Keratinocyte (primary cell): Measurements from ENCODE around the gene NLRP1. TPM values are rescaled to one million over a fixed set of nuclear protein-coding genes. Genes with fewer than 3 reads are reported as not detected.

Source experiments
- DNase-seq: peaks from one replicate; pipeline ENCODE4 v3.0.0-alpha.2; 2011; ENCODE audit warnings: low read depth, missing footprints, low spot score
- FAIRE-seq: peaks from 2 replicates; lab custom pipeline; 2011; peaks lifted over from hg19 to GRCh38; lab: Jason Lieb, UNC
- H2AFZ ChIP-seq: 2 replicates; pipeline ENCODE4 v1.6.0; 2012; ENCODE audit warnings: low read length, control low read depth, inconsistent platforms; ENCODE audit not compliant: control insufficient read depth
- H3K27ac ChIP-seq: 2 replicates; pipeline ENCODE4 v1.5.1; 2011; ENCODE audit warnings: low read length; ENCODE audit not compliant: control insufficient read depth, insufficient read depth
- H3K27me3 ChIP-seq: 3 replicates; pipeline ENCODE4 v1.6.0; 2011; ENCODE audit warnings: low read length; ENCODE audit not compliant: control insufficient read depth, insufficient read depth; ENCODE audit errors: extremely low read depth
- H3K36me3 ChIP-seq, 2 experiments: 2 replicates in 1 of 2; 3 replicates in 1 of 2; pipeline ENCODE4 v1.5.1; 2011; ENCODE audit warnings: low read length in 2 of 2, mild to moderate bottlenecking in 1 of 2; ENCODE audit not compliant: control insufficient read depth in 2 of 2, insufficient read depth in 2 of 2; ENCODE audit errors: extremely low read depth in 1 of 2
- H3K4me1 ChIP-seq: 3 replicates; pipeline ENCODE4 v1.5.1; 2011; ENCODE audit warnings: low read length; ENCODE audit not compliant: control insufficient read depth, insufficient read depth; ENCODE audit errors: extremely low read depth
- H3K4me2 ChIP-seq: 3 replicates; pipeline ENCODE4 v1.6.0; 2011; ENCODE audit warnings: low read depth, low read length; ENCODE audit not compliant: control insufficient read depth, insufficient read depth; ENCODE audit errors: extremely low read depth
- H3K4me3 ChIP-seq, 3 experiments: fragments of 200-600 bp in 1 of 3; sonication (generic) in 1 of 3; 2 replicates in 2 of 3; 3 replicates in 1 of 3; pipeline ENCODE4 v1.5.1; 2011 to 2016; ENCODE audit warnings: low read length in 3 of 3, mild to moderate bottlenecking in 3 of 3, control low read depth in 2 of 3, inconsistent platforms in 1 of 3, low read depth in 1 of 3, mixed read lengths in 1 of 3, mixed run types in 1 of 3, moderate library complexity in 1 of 3; ENCODE audit not compliant: control insufficient read depth in 2 of 3, insufficient read depth in 2 of 3; ENCODE audit errors: extremely low read depth in 1 of 3
- H3K79me2 ChIP-seq: 2 replicates; pipeline ENCODE4 v1.6.0; 2012; ENCODE audit warnings: low read length; ENCODE audit not compliant: control insufficient read depth, insufficient read depth
- H3K9ac ChIP-seq: 3 replicates; pipeline ENCODE4 v1.6.0; 2011; ENCODE audit warnings: low read length; ENCODE audit not compliant: control insufficient read depth, insufficient read depth; ENCODE audit errors: extremely low read depth
- H3K9me1 ChIP-seq: 3 replicates; pipeline ENCODE4 v1.6.0; 2011; ENCODE audit warnings: low read length; ENCODE audit not compliant: control insufficient read depth, insufficient read depth; ENCODE audit errors: extremely low read depth
- H3K9me3 ChIP-seq: 2 replicates; pipeline ENCODE4 v1.5.1; 2012; ENCODE audit warnings: low read depth, low read length; ENCODE audit not compliant: control insufficient read depth
- H4K20me1 ChIP-seq: 3 replicates; pipeline ENCODE4 v1.6.0; 2011; ENCODE audit warnings: low read length; ENCODE audit not compliant: control insufficient read depth, insufficient read depth; ENCODE audit errors: extremely low read depth
- EZH2 ChIP-seq: IDR thresholded peaks from one replicate; pipeline ENCODE4 v1.6.1; 2012; ENCODE audit warnings: inconsistent platforms, mild to moderate bottlenecking, low read length, moderate library complexity
- dilution Hi-C: fragments of 300-500 bp; cut with MboI; formaldehyde crosslinking; loops from one replicate; pipeline ENCODE4 v1.7.0; 2020; ENCODE audit warnings: low sequenced_read_pairs; ENCODE audit not compliant: extremely low pct_ligation_motif_present
- polyA plus RNA-seq, 5 experiments: library from polyadenylated mRNA; depleted of rRNA in 3 of 5; stranded (reverse) in 3 of 5; stranded (forward) in 1 of 5; unstranded in 1 of 5; fragments of >200 nt; gene quantifications; 1 replicate in 1 of 5; 2 replicates in 3 of 5; 3 replicates in 1 of 5; pipeline versions ENCODE4 v1.2.1 to v1.2.3, GENCODE V29; 2011 to 2012; ENCODE audit warnings: missing spikeins in 2 of 5, low read depth in 1 of 5, low replicate concordance in 1 of 5
- TF ChIP-seq, protein P1 (sequence below), 3 experiments: IDR thresholded peaks in 1 of 3; conservative IDR thresholded peaks in 1 of 3; optimal IDR thresholded peaks in 1 of 3; 2 replicates in 2 of 3; 3 replicates in 1 of 3; pipeline versions ENCODE3 to v1.5.1; 2011; ENCODE audit warnings: low read length in 3 of 3, mild to moderate bottlenecking in 3 of 3, moderate library complexity in 2 of 3, control low read depth in 1 of 3, inconsistent platforms in 1 of 3; ENCODE audit not compliant: insufficient read depth in 2 of 3; ENCODE audit errors: extremely low read depth in 1 of 3

The NLRP1 gene
- polyA plus RNA-seq, 1 donor (not counting 4 experiments of a cell fraction or from before 2014, with no cell fraction given): 20.1 TPM

DNA sequence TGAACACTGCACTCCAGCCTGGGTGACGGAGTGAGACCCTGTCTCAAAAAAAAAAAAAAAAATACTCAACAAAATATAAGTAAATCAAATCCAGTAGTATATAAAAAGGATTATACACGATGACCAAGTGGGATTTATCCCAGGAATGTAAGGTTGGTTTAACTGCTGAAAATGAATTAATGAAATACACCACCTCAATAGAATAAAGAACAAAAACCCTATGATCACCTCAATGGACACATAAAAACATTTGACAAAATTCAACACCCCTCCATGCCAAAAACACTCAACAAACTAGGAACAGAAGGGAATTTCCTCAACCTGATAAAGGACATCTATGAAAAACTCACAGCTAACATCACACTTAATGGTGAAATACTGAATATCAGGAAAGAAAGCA lies 91.3 kb downstream of the NLRP1 start:
- no peak overlapping the region for H3K27ac ChIP-seq
- H3K4me3 ChIP-seq: no peak overlapping the region
- H3K9ac ChIP-seq: no peak overlapping the region
- peaks cover 21% of the 10 kb centered on the region for H3K79me2 ChIP-seq
- no peaks in the 10 kb centered on the region for H3K27me3 ChIP-seq
- no peak overlapping the region for H2AFZ ChIP-seq
- no peak for TF ChIP-seq EZH2
- TF ChIP-seq, protein P1, sequence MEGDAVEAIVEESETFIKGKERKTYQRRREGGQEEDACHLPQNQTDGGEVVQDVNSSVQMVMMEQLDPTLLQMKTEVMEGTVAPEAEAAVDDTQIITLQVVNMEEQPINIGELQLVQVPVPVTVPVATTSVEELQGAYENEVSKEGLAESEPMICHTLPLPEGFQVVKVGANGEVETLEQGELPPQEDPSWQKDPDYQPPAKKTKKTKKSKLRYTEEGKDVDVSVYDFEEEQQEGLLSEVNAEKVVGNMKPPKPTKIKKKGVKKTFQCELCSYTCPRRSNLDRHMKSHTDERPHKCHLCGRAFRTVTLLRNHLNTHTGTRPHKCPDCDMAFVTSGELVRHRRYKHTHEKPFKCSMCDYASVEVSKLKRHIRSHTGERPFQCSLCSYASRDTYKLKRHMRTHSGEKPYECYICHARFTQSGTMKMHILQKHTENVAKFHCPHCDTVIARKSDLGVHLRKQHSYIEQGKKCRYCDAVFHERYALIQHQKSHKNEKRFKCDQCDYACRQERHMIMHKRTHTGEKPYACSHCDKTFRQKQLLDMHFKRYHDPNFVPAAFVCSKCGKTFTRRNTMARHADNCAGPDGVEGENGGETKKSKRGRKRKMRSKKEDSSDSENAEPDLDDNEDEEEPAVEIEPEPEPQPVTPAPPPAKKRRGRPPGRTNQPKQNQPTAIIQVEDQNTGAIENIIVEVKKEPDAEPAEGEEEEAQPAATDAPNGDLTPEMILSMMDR (optimal IDR thresholded peaks at IDR 0.05 in 1 of 3, IDR thresholded peaks at IDR 0.05 in 1 of 3, conservative IDR thresholded peaks at IDR 0.05 in 1 of 3; ENCODE audit: extremely low read depth in 1 of 3, insufficient read depth in 2 of 3, low read length in 3 of 3): no peak
- DNase-seq (no peak), FAIRE-seq (no peak)
- no peaks in the 10 kb centered on the region for H3K9me3 ChIP-seq
- H4K20me1 ChIP-seq: no peaks in the 10 kb centered on the region
- H3K36me3 ChIP-seq: peaks cover 8 to 19% of the 10 kb centered on the region in 2 experiments
- H3K4me2 ChIP-seq: no peak overlapping the region
- H3K9me1 ChIP-seq: no peaks in the 10 kb centered on the region
- dilution Hi-C loops: no loop called here
- no peaks in the 10 kb centered on the region for H3K4me1 ChIP-seq

DNA sequence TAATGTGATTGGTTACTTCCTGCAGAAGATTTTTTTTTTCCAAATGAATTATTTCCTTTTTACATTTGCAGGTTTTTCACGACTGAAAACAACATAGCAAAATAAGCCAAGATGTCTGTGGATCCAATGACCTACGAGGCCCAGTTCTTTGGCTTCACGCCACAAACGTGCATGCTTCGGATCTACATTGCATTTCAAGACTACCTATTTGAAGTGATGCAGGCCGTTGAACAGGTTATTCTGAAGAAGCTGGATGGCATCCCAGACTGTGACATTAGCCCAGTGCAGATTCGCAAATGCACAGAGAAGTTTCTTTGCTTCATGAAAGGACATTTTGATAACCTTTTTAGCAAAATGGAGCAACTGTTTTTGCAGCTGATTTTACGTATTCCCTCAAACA lies 95.6 kb downstream of the NLRP1 start:
- Histone ChIP-seq H4K20me1 (no peaks in the 10 kb centered on the region), H3K79me2 (peaks cover 54% of the 10 kb centered on the region), H3K4me1 (peaks cover 16% of the 10 kb centered on the region), H3K36me3 (peaks cover 10 to 26% of the 10 kb centered on the region in 2 experiments), H3K9me3 (no peaks in the 10 kb centered on the region), H3K9ac (no peak overlapping the region), H3K9me1 (no peaks in the 10 kb centered on the region), H3K27ac (no peak overlapping the region), H3K27me3 (no peaks in the 10 kb centered on the region), H3K4me2 (no peak overlapping the region), H2AFZ (no peak overlapping the region), H3K4me3 (no peak overlapping the region)
- FAIRE-seq (no peak), DNase-seq (no peak)
- TF ChIP-seq, protein P1 (optimal IDR thresholded peaks at IDR 0.05 in 1 of 3, IDR thresholded peaks at IDR 0.05 in 1 of 3, conservative IDR thresholded peaks at IDR 0.05 in 1 of 3; ENCODE audit: extremely low read depth in 1 of 3, insufficient read depth in 2 of 3, low read length in 3 of 3): no peak
- no peak for TF ChIP-seq EZH2
- dilution Hi-C loops: no loop called here
